Measurements from ENCODE around the gene WDR89.

DNA sequence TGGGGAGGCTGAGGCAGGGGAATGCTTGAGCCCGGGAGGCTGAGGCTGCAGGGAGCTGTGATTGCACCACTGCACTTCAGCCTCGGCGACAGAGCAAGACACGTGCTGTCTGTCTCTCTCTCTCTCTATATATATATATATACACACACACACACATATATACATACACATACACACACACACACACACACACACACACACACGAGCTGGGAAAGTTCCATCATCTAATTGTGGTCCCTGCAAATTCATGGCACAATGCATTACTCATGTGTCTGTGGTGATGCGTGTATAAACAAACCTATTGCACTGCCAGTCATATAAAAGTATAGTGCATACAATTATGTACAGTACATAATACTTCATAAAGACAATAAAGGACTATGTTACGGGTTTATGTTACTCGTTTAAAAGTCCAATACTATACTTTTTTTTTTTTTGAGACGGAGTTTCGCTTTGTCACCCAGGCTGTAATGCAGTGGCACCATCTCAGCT, 36.6 kb downstream of the WDR89 start:
- TF ChIP-seq POLR2AphosphoS5 (IDR thresholded peaks at IDR 0.05; ENCODE audit: low read depth) (no peak), EZH2 (IDR thresholded peaks at IDR 0.05; ENCODE audit: low read depth, unreplicated experiment) (no peak), CREB1 (CRISPR knock-in tag; IDR thresholded peaks at IDR 0.05; ENCODE audit: low read depth) (no peak)
- TF ChIP-seq, protein P1, sequence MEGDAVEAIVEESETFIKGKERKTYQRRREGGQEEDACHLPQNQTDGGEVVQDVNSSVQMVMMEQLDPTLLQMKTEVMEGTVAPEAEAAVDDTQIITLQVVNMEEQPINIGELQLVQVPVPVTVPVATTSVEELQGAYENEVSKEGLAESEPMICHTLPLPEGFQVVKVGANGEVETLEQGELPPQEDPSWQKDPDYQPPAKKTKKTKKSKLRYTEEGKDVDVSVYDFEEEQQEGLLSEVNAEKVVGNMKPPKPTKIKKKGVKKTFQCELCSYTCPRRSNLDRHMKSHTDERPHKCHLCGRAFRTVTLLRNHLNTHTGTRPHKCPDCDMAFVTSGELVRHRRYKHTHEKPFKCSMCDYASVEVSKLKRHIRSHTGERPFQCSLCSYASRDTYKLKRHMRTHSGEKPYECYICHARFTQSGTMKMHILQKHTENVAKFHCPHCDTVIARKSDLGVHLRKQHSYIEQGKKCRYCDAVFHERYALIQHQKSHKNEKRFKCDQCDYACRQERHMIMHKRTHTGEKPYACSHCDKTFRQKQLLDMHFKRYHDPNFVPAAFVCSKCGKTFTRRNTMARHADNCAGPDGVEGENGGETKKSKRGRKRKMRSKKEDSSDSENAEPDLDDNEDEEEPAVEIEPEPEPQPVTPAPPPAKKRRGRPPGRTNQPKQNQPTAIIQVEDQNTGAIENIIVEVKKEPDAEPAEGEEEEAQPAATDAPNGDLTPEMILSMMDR (conservative IDR thresholded peaks at IDR 0.05; ENCODE audit: low read depth in 2 of 2): no peak
- TF ChIP-seq, protein P2, sequence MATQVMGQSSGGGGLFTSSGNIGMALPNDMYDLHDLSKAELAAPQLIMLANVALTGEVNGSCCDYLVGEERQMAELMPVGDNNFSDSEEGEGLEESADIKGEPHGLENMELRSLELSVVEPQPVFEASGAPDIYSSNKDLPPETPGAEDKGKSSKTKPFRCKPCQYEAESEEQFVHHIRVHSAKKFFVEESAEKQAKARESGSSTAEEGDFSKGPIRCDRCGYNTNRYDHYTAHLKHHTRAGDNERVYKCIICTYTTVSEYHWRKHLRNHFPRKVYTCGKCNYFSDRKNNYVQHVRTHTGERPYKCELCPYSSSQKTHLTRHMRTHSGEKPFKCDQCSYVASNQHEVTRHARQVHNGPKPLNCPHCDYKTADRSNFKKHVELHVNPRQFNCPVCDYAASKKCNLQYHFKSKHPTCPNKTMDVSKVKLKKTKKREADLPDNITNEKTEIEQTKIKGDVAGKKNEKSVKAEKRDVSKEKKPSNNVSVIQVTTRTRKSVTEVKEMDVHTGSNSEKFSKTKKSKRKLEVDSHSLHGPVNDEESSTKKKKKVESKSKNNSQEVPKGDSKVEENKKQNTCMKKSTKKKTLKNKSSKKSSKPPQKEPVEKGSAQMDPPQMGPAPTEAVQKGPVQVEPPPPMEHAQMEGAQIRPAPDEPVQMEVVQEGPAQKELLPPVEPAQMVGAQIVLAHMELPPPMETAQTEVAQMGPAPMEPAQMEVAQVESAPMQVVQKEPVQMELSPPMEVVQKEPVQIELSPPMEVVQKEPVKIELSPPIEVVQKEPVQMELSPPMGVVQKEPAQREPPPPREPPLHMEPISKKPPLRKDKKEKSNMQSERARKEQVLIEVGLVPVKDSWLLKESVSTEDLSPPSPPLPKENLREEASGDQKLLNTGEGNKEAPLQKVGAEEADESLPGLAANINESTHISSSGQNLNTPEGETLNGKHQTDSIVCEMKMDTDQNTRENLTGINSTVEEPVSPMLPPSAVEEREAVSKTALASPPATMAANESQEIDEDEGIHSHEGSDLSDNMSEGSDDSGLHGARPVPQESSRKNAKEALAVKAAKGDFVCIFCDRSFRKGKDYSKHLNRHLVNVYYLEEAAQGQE (IDR thresholded peaks at IDR 0.05; ENCODE audit: unreplicated experiment): no peak

All from GM23338 (cell line).